ENCODE data around the gene UNC5A. TPM values are rescaled to one million over a fixed set of nuclear protein-coding genes. Genes with fewer than 3 reads are reported as not detected.

The UNC5A gene
- total RNA-seq, 2 donors from 2014 or later, result not detected

GRCh38 chr5:176800024-176800423 lies 10.3 kb upstream of the UNC5A start:
- H3K4me1 ChIP-seq, result no peaks in the 10 kb centered on the region
- no peak for DNase-seq (ENCODE audit: low spot score)
- no peaks in the 10 kb centered on the region for H3K9me3 ChIP-seq
- H3K36me3 ChIP-seq, result no peaks in the 10 kb centered on the region
- H3K4me3 ChIP-seq, result no peak overlapping the region
- H3K27ac ChIP-seq, result no peak overlapping the region
- TF ChIP-seq CTCF (IDR thresholded peaks at IDR 0.05), result no peak
- H3K27me3 ChIP-seq, result peaks cover 0 to 7% of the 10 kb centered on the region in 2 donors

GRCh38 chr5:176802116-176802784 lies 8.1 kb upstream of the UNC5A start:
- peaks cover 0 to 5% of the 10 kb centered on the region in 2 donors for H3K27me3 ChIP-seq
- no peaks in the 10 kb centered on the region for H3K4me1 ChIP-seq
- no peak for TF ChIP-seq CTCF (IDR thresholded peaks at IDR 0.05)
- no peaks in the 10 kb centered on the region for H3K36me3 ChIP-seq
- DNase-seq (ENCODE audit: low spot score), result no peak
- no peaks in the 10 kb centered on the region for H3K9me3 ChIP-seq
- H3K27ac ChIP-seq, result no peak overlapping the region
- no peak overlapping the region for H3K4me3 ChIP-seq

GRCh38 chr5:176803068-176803942 lies 7.1 kb upstream of the UNC5A start:
- Histone ChIP-seq H3K4me3 (no peak overlapping the region), H3K27me3 (no peaks in the 10 kb centered on the region), H3K27ac (no peak overlapping the region), H3K36me3 (no peaks in the 10 kb centered on the region), H3K9me3 (no peaks in the 10 kb centered on the region), H3K4me1 (no peaks in the 10 kb centered on the region)
- DNase-seq (ENCODE audit: low spot score), result no peak
- no peak for TF ChIP-seq CTCF (IDR thresholded peaks at IDR 0.05)

- Histone ChIP-seq H3K4me3 (no peak overlapping the region), H3K4me1 (no peaks in the 10 kb centered on the region), H3K27me3 (no peaks in the 10 kb centered on the region), H3K9me3 (no peaks in the 10 kb centered on the region), H3K36me3 (no peaks in the 10 kb centered on the region), H3K27ac (no peak overlapping the region)
- DNase-seq (ENCODE audit: low spot score), result no peak
- no peak for TF ChIP-seq CTCF (IDR thresholded peaks at IDR 0.05)
These were observed 6.3 kb upstream of the UNC5A start for GRCh38 chr5:176803943-176804498.

- Histone ChIP-seq H3K36me3 (no peaks in the 10 kb centered on the region), H3K4me3 (no peak overlapping the region), H3K27me3 (peaks cover 3 to 8% of the 10 kb centered on the region in 2 donors), H3K27ac (no peak overlapping the region), H3K9me3 (no peaks in the 10 kb centered on the region), H3K4me1 (peaks cover 0 to 16% of the 10 kb centered on the region in 2 donors)
- no peak for DNase-seq (ENCODE audit: low spot score)
- TF ChIP-seq CTCF (IDR thresholded peaks at IDR 0.05), result no peak
These were observed 4.2 kb upstream of the UNC5A start for GRCh38 chr5:176806137-176806536.
